GM23338 (cell line): ENCODE data around the gene IRF2BP2. TPM values are rescaled to one million over a fixed set of nuclear protein-coding genes. Genes with fewer than 3 reads are reported as not detected.

ENCODE experiments used
- ATAC-seq: fragments of 200-7000 bp; cut with Tn5 transposase; 3 replicates; pipeline ENCODE4 v1.9.1; 2020
- DNase-seq: peaks from one replicate; pipeline ENCODE4 v3.0.0-alpha.2; 2015; ENCODE audit warnings: low spot score
- H2AFZ ChIP-seq: fragments of 200-600 bp; sonication (generic); 2 replicates; pipeline ENCODE4 v1.8.0; 2016; ENCODE audit warnings: antibody characterized with exemption, mild to moderate bottlenecking, moderate library complexity
- H3F3A ChIP-seq: fragments of 200-600 bp; sonication (generic); replicated peaks from 2 replicates; pipeline ENCODE4 v1.8.0; 2017; ENCODE audit warnings: antibody characterized with exemption, mixed run types, low read depth
- H3K27ac ChIP-seq: fragments of 200-600 bp; sonication (generic); 2 replicates; pipeline ENCODE4 v1.6.1; 2016; ENCODE audit warnings: low read depth
- H3K27me3 ChIP-seq: fragments of 200-600 bp; sonication (generic); 2 replicates; pipeline ENCODE4 v1.8.0; 2016; ENCODE audit warnings: mild to moderate bottlenecking, mixed run types, moderate library complexity; ENCODE audit not compliant: insufficient read depth
- H3K36me3 ChIP-seq: fragments of 200-600 bp; sonication (generic); 2 replicates; pipeline ENCODE4 v1.8.0; 2016; ENCODE audit warnings: mild to moderate bottlenecking; ENCODE audit not compliant: insufficient read depth
- H3K4me1 ChIP-seq: fragments of 200-600 bp; sonication (generic); 2 replicates; pipeline ENCODE4 v1.8.0; 2016; ENCODE audit warnings: mild to moderate bottlenecking, moderate library complexity; ENCODE audit not compliant: insufficient read depth
- H3K4me2 ChIP-seq: fragments of 200-600 bp; sonication (generic); 2 replicates; pipeline ENCODE4 v1.7.1; 2017; ENCODE audit warnings: mixed run types
- H3K4me3 ChIP-seq: fragments of 200-600 bp; sonication (generic); 2 replicates; pipeline ENCODE4 v1.6.1; 2016; ENCODE audit warnings: mixed run types
- H3K79me2 ChIP-seq: fragments of 200-600 bp; sonication (generic); replicated peaks from 2 replicates; pipeline ENCODE4 v1.8.0; 2017; ENCODE audit warnings: mild to moderate bottlenecking; ENCODE audit not compliant: insufficient read depth
- H3K9me2 ChIP-seq: fragments of 200-600 bp; sonication (generic); 2 replicates; pipeline ENCODE4 v1.8.0; 2017; ENCODE audit not compliant: insufficient read depth
- H4K20me1 ChIP-seq: fragments of 200-600 bp; sonication (generic); replicated peaks from 2 replicates; pipeline ENCODE4 v1.8.0; 2017; ENCODE audit warnings: mild to moderate bottlenecking; ENCODE audit not compliant: insufficient read depth
- H3K27ac Mint-ChIP-seq: 2 replicates; pipeline ENCODE4 v1.8.0; 2020; ENCODE audit warnings: inconsistent platforms, mild to moderate bottlenecking, moderate library complexity, mixed read lengths
- H3K27me3 Mint-ChIP-seq: 3 replicates; pipeline ENCODE4 v1.8.0; 2022; ENCODE audit warnings: low read depth, mild to moderate bottlenecking, moderate library complexity, mixed read lengths, inconsistent platforms; ENCODE audit not compliant: insufficient read depth, poor library complexity
- H3K36me3 Mint-ChIP-seq: 3 replicates; pipeline ENCODE4 v1.8.0; 2021; ENCODE audit warnings: low read depth, mild to moderate bottlenecking, inconsistent platforms, moderate library complexity, mixed read lengths
- H3K4me1 Mint-ChIP-seq: 3 replicates; pipeline ENCODE4 v1.8.0; 2020; ENCODE audit warnings: mild to moderate bottlenecking, inconsistent platforms, mixed read lengths
- H3K4me3 Mint-ChIP-seq: 3 replicates; pipeline ENCODE4 v1.8.0; 2021; ENCODE audit warnings: moderate library complexity, mild to moderate bottlenecking, inconsistent platforms, mixed read lengths
- H3K9me3 Mint-ChIP-seq: 3 replicates; pipeline ENCODE4 v1.8.0; 2020; ENCODE audit warnings: moderate library complexity, mild to moderate bottlenecking, inconsistent platforms, mixed read lengths
- CREB1 ChIP-seq: fragments of 250-450 bp; sonication (Bioruptor Pico); IDR thresholded peaks from 2 replicates; pipeline ENCODE4 v1.5.0; 2020; ENCODE audit warnings: low read depth, mild to moderate bottlenecking, moderate library complexity
- EZH2 ChIP-seq: fragments of 200-600 bp; sonication (generic); IDR thresholded peaks from one replicate; pipeline ENCODE4 v1.8.0; 2017; ENCODE audit warnings: antibody characterized with exemption, mild to moderate bottlenecking, low read depth; ENCODE audit not compliant: unreplicated experiment
- EZH2phosphoT487 ChIP-seq: fragments of 200-600 bp; sonication (generic); IDR thresholded peaks from one replicate; pipeline ENCODE4 v1.8.1; 2018; ENCODE audit warnings: antibody characterized with exemption; ENCODE audit not compliant: unreplicated experiment
- JUNB ChIP-seq: IDR thresholded peaks from one replicate; pipeline ENCODE4 v1.6.1; 2016; ENCODE audit warnings: antibody characterized with exemption; ENCODE audit not compliant: unreplicated experiment
- NANOG ChIP-seq: IDR thresholded peaks from 2 replicates; pipeline ENCODE4 v1.6.1; 2016; ENCODE audit warnings: antibody characterized with exemption, borderline replicate concordance
- POLR2AphosphoS5 ChIP-seq: IDR thresholded peaks from 2 replicates; pipeline ENCODE4 v1.6.1; 2016; ENCODE audit warnings: antibody characterized with exemption, low read depth
- STAT1 ChIP-seq: IDR thresholded peaks from one replicate; pipeline ENCODE4 v1.6.1; 2016; ENCODE audit warnings: antibody characterized with exemption; ENCODE audit not compliant: unreplicated experiment
- ZNF114 ChIP-seq: fragments of 250-450 bp; sonication (Bioruptor Pico); IDR thresholded peaks from 2 replicates; pipeline ENCODE4 v1.5.0; 2020; ENCODE audit warnings: mild to moderate bottlenecking, moderate library complexity
- ZNF331 ChIP-seq: fragments of 250-450 bp; sonication (Bioruptor Pico); IDR thresholded peaks from 2 replicates; pipeline ENCODE4 v1.5.0; 2020; ENCODE audit warnings: low read depth, mild to moderate bottlenecking, moderate library complexity
- polyA plus RNA-seq: library from polyadenylated mRNA; unstranded; fragments of >200 nt; fragmentation: Nextera tagmentation; extraction: Ambion mirVana; gene quantifications from 2 replicates; pipeline ENCODE4 v1.2.1, GENCODE V29; 2016
- total RNA-seq: library from RNA; depleted of rRNA; stranded (reverse); fragments of >200 nt; shearing (Covaris generic); gene quantifications from 2 replicates; pipeline ENCODE4 v1.2.3, GENCODE V29; 2014
- TF ChIP-seq, protein P1 (sequence below): IDR thresholded peaks from one replicate; pipeline ENCODE4 v1.6.1; 2018; ENCODE audit warnings: antibody characterized with exemption; ENCODE audit not compliant: unreplicated experiment
- TF ChIP-seq, protein P2 (sequence below), 2 experiments: fragments of 200-600 bp in 1 of 2; sonication (generic) in 1 of 2; conservative IDR thresholded peaks; 2 replicates each; pipeline versions ENCODE4 v1.5.1 to v1.6.1; 2016 to 2017; ENCODE audit warnings: antibody characterized with exemption in 2 of 2, low read depth in 2 of 2, mild to moderate bottlenecking in 2 of 2, moderate library complexity in 1 of 2
- TF ChIP-seq, protein P3 (sequence below): fragments of 250-450 bp; sonication (Bioruptor Pico); IDR thresholded peaks from 2 replicates; pipeline ENCODE4 v1.5.0; 2020; ENCODE audit warnings: mild to moderate bottlenecking, moderate library complexity
- TF ChIP-seq, protein P4 (sequence below): IDR thresholded peaks from 2 replicates; pipeline ENCODE4 v1.6.1; 2016; ENCODE audit warnings: antibody characterized with exemption

IRF2BP2 gene
- total and polyA plus RNA-seq, 2 experiments from 2014 or later = 19.4 to 62.4 TPM

DNA sequence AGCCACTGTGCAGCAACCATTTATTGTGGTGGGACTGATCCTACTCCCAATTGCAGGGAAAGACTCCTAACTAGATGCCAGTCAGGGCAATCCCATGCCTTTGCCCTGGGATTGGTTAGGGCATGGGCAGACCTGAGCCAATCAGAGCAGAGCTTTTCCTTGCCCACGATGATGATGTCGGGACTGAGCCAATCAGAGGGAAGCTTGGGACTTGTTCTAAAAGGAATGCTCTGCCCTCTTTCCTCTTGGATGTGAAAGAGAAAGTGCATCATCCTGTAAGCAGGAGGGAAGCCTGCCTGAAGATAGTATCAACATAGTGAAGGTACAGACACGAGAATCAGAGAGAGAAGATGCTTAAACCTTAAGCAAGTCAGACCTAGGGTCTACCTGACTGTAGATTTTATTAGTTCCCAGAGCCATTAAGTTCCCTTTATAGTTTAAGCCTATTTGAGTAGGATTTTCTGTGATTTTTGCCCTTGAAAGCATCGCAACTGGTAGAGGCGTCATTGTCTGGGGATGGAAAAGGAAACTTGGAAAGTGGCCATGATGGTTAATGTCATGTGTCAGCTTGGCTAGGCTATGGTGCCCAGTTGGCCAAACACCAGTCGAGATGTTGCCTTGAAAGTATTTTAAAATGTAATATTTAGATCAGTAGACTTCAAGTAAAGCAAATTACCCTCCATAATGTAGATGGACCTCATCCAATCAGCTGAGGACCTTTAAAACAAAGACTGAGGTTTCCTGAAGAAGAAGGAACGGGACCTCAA lies 19.9 kb downstream of the IRF2BP2 start:
- no peak overlapping the region for H3K27ac ChIP-seq
- ATAC-seq = no peak

More for the DNA sequence above, 19.9 kb downstream of the IRF2BP2 start:
- Mint-ChIP-seq H3K4me1 (no peaks in the 10 kb centered on the region), H3K27ac (no peak overlapping the region), H3K36me3 (peaks cover 6% of the 10 kb centered on the region; the same call in 2 of the 3 replicates), H3K4me3 (no peak overlapping the region), H3K9me3 (peaks cover 9% of the 10 kb centered on the region), H3K27me3 (no peaks in the 10 kb centered on the region)
- Histone ChIP-seq H3K4me2 (no peak overlapping the region), H3K36me3 (no peaks in the 10 kb centered on the region), H4K20me1 (no peaks in the 10 kb centered on the region), H3F3A (no peaks in the 10 kb centered on the region), H3K9me2 (peaks cover 8% of the 10 kb centered on the region; the same call in 1 of the 2 replicates), H3K79me2 (no peaks in the 10 kb centered on the region), H3K27me3 (no peaks in the 10 kb centered on the region), H2AFZ (peak overlapping the region; percentile 66; the same call in 1 of the 2 replicates), H3K4me3 (no peak overlapping the region), H3K4me1 (no peaks in the 10 kb centered on the region)
- DNase-seq = no peak
- TF ChIP-seq ZNF331 (CRISPR knock-in tag) (no peak), POLR2AphosphoS5 (no peak), JUNB (no peak), CREB1 (CRISPR knock-in tag) (no peak), NANOG (no peak), EZH2phosphoT487 (no peak), EZH2 (no peak), STAT1 (no peak), ZNF114 (CRISPR knock-in tag) (no peak)
- TF ChIP-seq, protein P1, sequence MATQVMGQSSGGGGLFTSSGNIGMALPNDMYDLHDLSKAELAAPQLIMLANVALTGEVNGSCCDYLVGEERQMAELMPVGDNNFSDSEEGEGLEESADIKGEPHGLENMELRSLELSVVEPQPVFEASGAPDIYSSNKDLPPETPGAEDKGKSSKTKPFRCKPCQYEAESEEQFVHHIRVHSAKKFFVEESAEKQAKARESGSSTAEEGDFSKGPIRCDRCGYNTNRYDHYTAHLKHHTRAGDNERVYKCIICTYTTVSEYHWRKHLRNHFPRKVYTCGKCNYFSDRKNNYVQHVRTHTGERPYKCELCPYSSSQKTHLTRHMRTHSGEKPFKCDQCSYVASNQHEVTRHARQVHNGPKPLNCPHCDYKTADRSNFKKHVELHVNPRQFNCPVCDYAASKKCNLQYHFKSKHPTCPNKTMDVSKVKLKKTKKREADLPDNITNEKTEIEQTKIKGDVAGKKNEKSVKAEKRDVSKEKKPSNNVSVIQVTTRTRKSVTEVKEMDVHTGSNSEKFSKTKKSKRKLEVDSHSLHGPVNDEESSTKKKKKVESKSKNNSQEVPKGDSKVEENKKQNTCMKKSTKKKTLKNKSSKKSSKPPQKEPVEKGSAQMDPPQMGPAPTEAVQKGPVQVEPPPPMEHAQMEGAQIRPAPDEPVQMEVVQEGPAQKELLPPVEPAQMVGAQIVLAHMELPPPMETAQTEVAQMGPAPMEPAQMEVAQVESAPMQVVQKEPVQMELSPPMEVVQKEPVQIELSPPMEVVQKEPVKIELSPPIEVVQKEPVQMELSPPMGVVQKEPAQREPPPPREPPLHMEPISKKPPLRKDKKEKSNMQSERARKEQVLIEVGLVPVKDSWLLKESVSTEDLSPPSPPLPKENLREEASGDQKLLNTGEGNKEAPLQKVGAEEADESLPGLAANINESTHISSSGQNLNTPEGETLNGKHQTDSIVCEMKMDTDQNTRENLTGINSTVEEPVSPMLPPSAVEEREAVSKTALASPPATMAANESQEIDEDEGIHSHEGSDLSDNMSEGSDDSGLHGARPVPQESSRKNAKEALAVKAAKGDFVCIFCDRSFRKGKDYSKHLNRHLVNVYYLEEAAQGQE = no peak
- TF ChIP-seq, protein P2, sequence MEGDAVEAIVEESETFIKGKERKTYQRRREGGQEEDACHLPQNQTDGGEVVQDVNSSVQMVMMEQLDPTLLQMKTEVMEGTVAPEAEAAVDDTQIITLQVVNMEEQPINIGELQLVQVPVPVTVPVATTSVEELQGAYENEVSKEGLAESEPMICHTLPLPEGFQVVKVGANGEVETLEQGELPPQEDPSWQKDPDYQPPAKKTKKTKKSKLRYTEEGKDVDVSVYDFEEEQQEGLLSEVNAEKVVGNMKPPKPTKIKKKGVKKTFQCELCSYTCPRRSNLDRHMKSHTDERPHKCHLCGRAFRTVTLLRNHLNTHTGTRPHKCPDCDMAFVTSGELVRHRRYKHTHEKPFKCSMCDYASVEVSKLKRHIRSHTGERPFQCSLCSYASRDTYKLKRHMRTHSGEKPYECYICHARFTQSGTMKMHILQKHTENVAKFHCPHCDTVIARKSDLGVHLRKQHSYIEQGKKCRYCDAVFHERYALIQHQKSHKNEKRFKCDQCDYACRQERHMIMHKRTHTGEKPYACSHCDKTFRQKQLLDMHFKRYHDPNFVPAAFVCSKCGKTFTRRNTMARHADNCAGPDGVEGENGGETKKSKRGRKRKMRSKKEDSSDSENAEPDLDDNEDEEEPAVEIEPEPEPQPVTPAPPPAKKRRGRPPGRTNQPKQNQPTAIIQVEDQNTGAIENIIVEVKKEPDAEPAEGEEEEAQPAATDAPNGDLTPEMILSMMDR (conservative IDR thresholded peaks at IDR 0.05; ENCODE audit: low read depth in 2 of 2) = no peak
- TF ChIP-seq, protein P3, sequence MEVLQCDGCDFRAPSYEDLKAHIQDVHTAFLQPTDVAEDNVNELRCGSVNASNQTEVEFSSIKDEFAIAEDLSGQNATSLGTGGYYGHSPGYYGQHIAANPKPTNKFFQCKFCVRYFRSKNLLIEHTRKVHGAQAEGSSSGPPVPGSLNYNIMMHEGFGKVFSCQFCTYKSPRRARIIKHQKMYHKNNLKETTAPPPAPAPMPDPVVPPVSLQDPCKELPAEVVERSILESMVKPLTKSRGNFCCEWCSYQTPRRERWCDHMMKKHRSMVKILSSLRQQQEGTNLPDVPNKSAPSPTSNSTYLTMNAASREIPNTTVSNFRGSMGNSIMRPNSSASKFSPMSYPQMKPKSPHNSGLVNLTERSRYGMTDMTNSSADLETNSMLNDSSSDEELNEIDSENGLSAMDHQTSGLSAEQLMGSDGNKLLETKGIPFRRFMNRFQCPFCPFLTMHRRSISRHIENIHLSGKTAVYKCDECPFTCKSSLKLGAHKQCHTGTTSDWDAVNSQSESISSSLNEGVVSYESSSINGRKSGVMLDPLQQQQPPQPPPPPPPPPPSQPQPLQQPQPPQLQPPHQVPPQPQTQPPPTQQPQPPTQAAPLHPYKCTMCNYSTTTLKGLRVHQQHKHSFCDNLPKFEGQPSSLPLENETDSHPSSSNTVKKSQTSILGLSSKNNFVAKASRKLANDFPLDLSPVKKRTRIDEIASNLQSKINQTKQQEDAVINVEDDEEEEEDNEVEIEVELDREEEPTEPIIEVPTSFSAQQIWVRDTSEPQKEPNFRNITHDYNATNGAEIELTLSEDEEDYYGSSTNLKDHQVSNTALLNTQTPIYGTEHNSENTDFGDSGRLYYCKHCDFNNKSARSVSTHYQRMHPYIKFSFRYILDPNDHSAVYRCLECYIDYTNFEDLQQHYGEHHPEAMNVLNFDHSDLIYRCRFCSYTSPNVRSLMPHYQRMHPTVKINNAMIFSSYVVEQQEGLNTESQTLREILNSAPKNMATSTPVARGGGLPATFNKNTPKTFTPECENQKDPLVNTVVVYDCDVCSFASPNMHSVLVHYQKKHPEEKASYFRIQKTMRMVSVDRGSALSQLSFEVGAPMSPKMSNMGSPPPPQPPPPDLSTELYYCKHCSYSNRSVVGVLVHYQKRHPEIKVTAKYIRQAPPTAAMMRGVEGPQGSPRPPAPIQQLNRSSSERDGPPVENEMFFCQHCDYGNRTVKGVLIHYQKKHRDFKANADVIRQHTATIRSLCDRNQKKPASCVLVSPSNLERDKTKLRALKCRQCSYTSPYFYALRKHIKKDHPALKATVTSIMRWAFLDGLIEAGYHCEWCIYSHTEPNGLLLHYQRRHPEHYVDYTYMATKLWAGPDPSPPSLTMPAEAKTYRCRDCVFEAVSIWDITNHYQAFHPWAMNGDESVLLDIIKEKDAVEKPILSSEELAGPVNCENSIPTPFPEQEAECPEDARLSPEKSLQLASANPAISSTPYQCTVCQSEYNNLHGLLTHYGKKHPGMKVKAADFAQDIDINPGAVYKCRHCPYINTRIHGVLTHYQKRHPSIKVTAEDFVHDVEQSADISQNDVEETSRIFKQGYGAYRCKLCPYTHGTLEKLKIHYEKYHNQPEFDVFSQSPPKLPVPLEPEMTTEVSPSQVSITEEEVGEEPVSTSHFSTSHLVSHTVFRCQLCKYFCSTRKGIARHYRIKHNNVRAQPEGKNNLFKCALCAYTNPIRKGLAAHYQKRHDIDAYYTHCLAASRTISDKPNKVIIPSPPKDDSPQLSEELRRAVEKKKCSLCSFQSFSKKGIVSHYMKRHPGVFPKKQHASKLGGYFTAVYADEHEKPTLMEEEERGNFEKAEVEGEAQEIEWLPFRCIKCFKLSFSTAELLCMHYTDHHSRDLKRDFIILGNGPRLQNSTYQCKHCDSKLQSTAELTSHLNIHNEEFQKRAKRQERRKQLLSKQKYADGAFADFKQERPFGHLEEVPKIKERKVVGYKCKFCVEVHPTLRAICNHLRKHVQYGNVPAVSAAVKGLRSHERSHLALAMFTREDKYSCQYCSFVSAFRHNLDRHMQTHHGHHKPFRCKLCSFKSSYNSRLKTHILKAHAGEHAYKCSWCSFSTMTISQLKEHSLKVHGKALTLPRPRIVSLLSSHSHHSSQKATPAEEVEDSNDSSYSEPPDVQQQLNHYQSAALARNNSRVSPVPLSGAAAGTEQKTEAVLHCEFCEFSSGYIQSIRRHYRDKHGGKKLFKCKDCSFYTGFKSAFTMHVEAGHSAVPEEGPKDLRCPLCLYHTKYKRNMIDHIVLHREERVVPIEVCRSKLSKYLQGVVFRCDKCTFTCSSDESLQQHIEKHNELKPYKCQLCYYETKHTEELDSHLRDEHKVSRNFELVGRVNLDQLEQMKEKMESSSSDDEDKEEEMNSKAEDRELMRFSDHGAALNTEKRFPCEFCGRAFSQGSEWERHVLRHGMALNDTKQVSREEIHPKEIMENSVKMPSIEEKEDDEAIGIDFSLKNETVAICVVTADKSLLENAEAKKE (CRISPR knock-in tag) = no peak
- TF ChIP-seq, protein P4, sequence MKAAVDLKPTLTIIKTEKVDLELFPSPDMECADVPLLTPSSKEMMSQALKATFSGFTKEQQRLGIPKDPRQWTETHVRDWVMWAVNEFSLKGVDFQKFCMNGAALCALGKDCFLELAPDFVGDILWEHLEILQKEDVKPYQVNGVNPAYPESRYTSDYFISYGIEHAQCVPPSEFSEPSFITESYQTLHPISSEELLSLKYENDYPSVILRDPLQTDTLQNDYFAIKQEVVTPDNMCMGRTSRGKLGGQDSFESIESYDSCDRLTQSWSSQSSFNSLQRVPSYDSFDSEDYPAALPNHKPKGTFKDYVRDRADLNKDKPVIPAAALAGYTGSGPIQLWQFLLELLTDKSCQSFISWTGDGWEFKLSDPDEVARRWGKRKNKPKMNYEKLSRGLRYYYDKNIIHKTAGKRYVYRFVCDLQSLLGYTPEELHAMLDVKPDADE = no peak
